IMR-90 (cell line): ENCODE results near the gene ASB4. TPM values are rescaled to one million over a fixed set of nuclear protein-coding genes. Genes with fewer than 3 reads are reported as not detected.

Experiments
- ATAC-seq: fragments of 200-7000 bp; cut with Tn5 transposase; 2 replicates; pipeline ENCODE4 v1.9.1; 2020; ENCODE audit warnings: low read depth, mild to moderate bottlenecking, moderate library complexity
- BruUV-seq: library from RNA; stranded (reverse); fragments of 400-500 nt; replicated peaks from 2 replicates; lab custom pipeline; 2021; lab: Mats Ljungman, UMichigan
- CTCF ChIA-PET: fragments of 300-600 bp; formaldehyde crosslinking; extraction: SDS; loops from one replicate; lab custom pipeline; 2021; ENCODE audit warnings: antibody characterized with exemption; lab: Yijun Ruan, JAX
- POLR2A ChIA-PET: fragments of 300-600 bp; sonication (Branson Sonifier 250); formaldehyde crosslinking; loops from one replicate; lab custom pipeline; 2022; ENCODE audit warnings: antibody characterized with exemption; ENCODE audit not compliant: unreplicated experiment; lab: Charles Lee
- DNase-seq: peaks from one replicate; pipeline ENCODE4 v3.0.0; 2013
- H2AFZ ChIP-seq: replicated peaks from 2 replicates; pipeline ENCODE3; 2013; ENCODE audit warnings: low read length, mild to moderate bottlenecking; ENCODE audit not compliant: poor library complexity
- H2AK5ac ChIP-seq: 2 replicates; pipeline ENCODE4 v1.6.1; 2013; ENCODE audit warnings: low read depth, low read length, inconsistent platforms
- H2AK9ac ChIP-seq: replicated peaks from 2 replicates; pipeline ENCODE3; 2013; ENCODE audit warnings: mild to moderate bottlenecking, low read depth, low read length, moderate library complexity; ENCODE audit not compliant: poor library complexity
- H2BK120ac ChIP-seq: 2 replicates; pipeline ENCODE4 v1.6.1; 2013; ENCODE audit warnings: low read depth, low read length, inconsistent platforms
- H2BK15ac ChIP-seq: 3 replicates; pipeline ENCODE4 v1.6.1; 2013; ENCODE audit warnings: low read depth, low read length, inconsistent platforms
- H2BK20ac ChIP-seq: 2 replicates; pipeline ENCODE4 v1.6.1; 2013; ENCODE audit warnings: low read depth, mild to moderate bottlenecking, inconsistent platforms, low read length, moderate library complexity
- H2BK5ac ChIP-seq: 2 replicates; pipeline ENCODE4 v1.6.1; 2013; ENCODE audit warnings: mild to moderate bottlenecking, low read depth, low read length, inconsistent platforms; ENCODE audit not compliant: poor library complexity, severe bottlenecking
- H3K14ac ChIP-seq: replicated peaks from 2 replicates; pipeline ENCODE4 v1.6.1; 2013; ENCODE audit warnings: low read depth, low read length, inconsistent platforms
- H3K18ac ChIP-seq: 2 replicates; pipeline ENCODE4 v1.6.1; 2013; ENCODE audit warnings: low read depth, low read length, control low read depth
- H3K23ac ChIP-seq: 2 replicates; pipeline ENCODE4 v1.6.1; 2013; ENCODE audit warnings: low read depth, low read length, inconsistent platforms
- H3K27ac ChIP-seq: 2 replicates; pipeline ENCODE4 v1.5.1; 2013; ENCODE audit warnings: mild to moderate bottlenecking, control low read depth, low read length; ENCODE audit not compliant: insufficient read depth
- H3K27me3 ChIP-seq: 2 replicates; pipeline ENCODE4 v1.6.1; 2013; ENCODE audit warnings: low read length; ENCODE audit not compliant: control insufficient read depth, insufficient read depth
- H3K36me3 ChIP-seq: 2 replicates; pipeline ENCODE4 v1.6.1; 2013; ENCODE audit warnings: low read length, mixed read lengths; ENCODE audit not compliant: control insufficient read depth, insufficient read depth
- H3K4ac ChIP-seq: 2 replicates; pipeline ENCODE4 v1.6.1; 2013; ENCODE audit warnings: low read depth, low read length, inconsistent platforms
- H3K4me1 ChIP-seq: 2 replicates; pipeline ENCODE4 v1.6.1; 2013; ENCODE audit warnings: low read length, mixed read lengths; ENCODE audit not compliant: control insufficient read depth, insufficient read depth
- H3K4me2 ChIP-seq: 2 replicates; pipeline ENCODE4 v1.6.1; 2013; ENCODE audit warnings: low read depth, mild to moderate bottlenecking, control low read depth, low read length, moderate library complexity
- H3K4me3 ChIP-seq: 2 replicates; pipeline ENCODE4 v1.5.1; 2013; ENCODE audit warnings: low read depth, mild to moderate bottlenecking, control low read depth, low read length, moderate library complexity; ENCODE audit not compliant: insufficient read depth
- H3K56ac ChIP-seq: 2 replicates; pipeline ENCODE4 v1.6.1; 2013; ENCODE audit warnings: low read length, inconsistent platforms; ENCODE audit not compliant: insufficient read depth; ENCODE audit errors: extremely low read depth
- H3K79me1 ChIP-seq, 2 experiments: 2 replicates each; pipeline ENCODE4 v1.6.1; 2013; ENCODE audit warnings: low read length in 2 of 2, inconsistent platforms in 1 of 2, low read depth in 1 of 2
- H3K9ac ChIP-seq: 2 replicates; pipeline ENCODE4 v1.6.1; 2013; ENCODE audit warnings: low read depth, low read length, control low read depth
- H3K9me1 ChIP-seq: 2 replicates; pipeline ENCODE4 v1.6.1; 2013; ENCODE audit warnings: low read length, inconsistent platforms; ENCODE audit not compliant: insufficient read depth
- H3K9me3 ChIP-seq: 2 replicates; pipeline ENCODE4 v1.6.1; 2013; ENCODE audit warnings: low read length; ENCODE audit not compliant: control insufficient read depth, insufficient read depth
- H4K20me1 ChIP-seq: 2 replicates; pipeline ENCODE4 v1.6.1; 2013; ENCODE audit warnings: low read length, inconsistent platforms; ENCODE audit not compliant: insufficient read depth
- H4K5ac ChIP-seq: 2 replicates; pipeline ENCODE4 v1.6.1; 2013; ENCODE audit warnings: mild to moderate bottlenecking, low read depth, low read length, control low read depth
- H4K8ac ChIP-seq, 2 experiments: 2 replicates each; pipeline ENCODE4 v1.6.1; 2013; ENCODE audit warnings: low read depth in 2 of 2, low read length in 2 of 2, control low read depth in 1 of 2, inconsistent platforms in 1 of 2
- H4K91ac ChIP-seq: 2 replicates; pipeline ENCODE4 v1.6.1; 2013; ENCODE audit warnings: low read depth, low read length, inconsistent platforms; ENCODE audit not compliant: insufficient read depth
- CHD1 ChIP-seq: IDR thresholded peaks from 2 replicates; pipeline ENCODE4 v1.6.1; 2012; ENCODE audit warnings: low read depth, low read length, improper control_type of control experiment
- CTCF ChIP-seq: conservative IDR thresholded peaks from 2 replicates; pipeline ENCODE4 v1.5.1; 2012; ENCODE audit warnings: mild to moderate bottlenecking, low read depth, low read length, improper control_type of control experiment
- FOS ChIP-seq: fragments of 150-350 bp; IDR thresholded peaks from 2 replicates; pipeline ENCODE4 v1.6.1; 2016; ENCODE audit warnings: low read depth, low read length
- POLR2A ChIP-seq: IDR thresholded peaks from 2 replicates; pipeline ENCODE4 v1.6.1; 2012; ENCODE audit warnings: mild to moderate bottlenecking, low read depth, low read length
- SMC3 ChIP-seq: fragments of 150-350 bp; IDR thresholded peaks from 2 replicates; pipeline ENCODE4 v1.6.1; 2016; ENCODE audit warnings: low read depth, mild to moderate bottlenecking, antibody characterized with exemption, low read length, moderate library complexity
- USF2 ChIP-seq: fragments of 150-350 bp; IDR thresholded peaks from 2 replicates; pipeline ENCODE4 v1.6.1; 2017; ENCODE audit warnings: mild to moderate bottlenecking, antibody characterized with exemption, low read length, low read depth
- WGBS, 2 experiments: methylation state at CpG; one replicate each; pipeline versions ENCODE4 v1.1.5 to v1.1.7; 2013; ENCODE audit warnings: missing lambda C conversion rate in 2 of 2; ENCODE audit not compliant: insufficient read length in 1 of 2; ENCODE audit errors: extremely low coverage in 2 of 2; 5-methylcytosine and 5-hydroxymethylcytosine counted together
- dilution Hi-C: fragments of 300-500 bp; cut with HindIII; formaldehyde crosslinking; loops from one replicate; pipeline ENCODE4 v1.14.3; 2018; ENCODE audit warnings: low sequenced_read_pairs; ENCODE audit not compliant: unreplicated experiment
- in situ Hi-C: fragments of 300-500 bp; cut with MboI; formaldehyde crosslinking; loops from 3 replicates; pipeline ENCODE4 v1.14.3; 2019; ENCODE audit warnings: low sequenced_read_pairs, inconsistent platforms, mixed read lengths
- intact Hi-C: fragments of 100-400 bp; cut with micrococcal nuclease; formaldehyde crosslinking; loops from 2 replicates; pipeline ENCODE4 v1.10.0; 2022
- polyA plus RNA-seq, 3 experiments: library from polyadenylated mRNA; depleted of rRNA; stranded (reverse); fragments of >200 nt; gene quantifications; 2 replicates each; pipeline ENCODE4 v1.2.3, GENCODE V29; 2012; ENCODE audit warnings: low replicate concordance in 1 of 3
- total RNA-seq: library from RNA; depleted of rRNA; stranded (reverse); fragments of >200 nt; gene quantifications from 2 replicates; pipeline ENCODE4 v1.2.3, GENCODE V29; 2012

ASB4 gene
- total and polyA plus RNA-seq, 2 of the 4 experiments (the other 2 are of a cell fraction), result not detected

- H4K5ac ChIP-seq, result no peak overlapping the region
- no peaks in the 10 kb centered on the region for H4K20me1 ChIP-seq
- peaks cover 3% of the 10 kb centered on the region; the same call in 1 of the 2 replicates for H3K27me3 ChIP-seq
- H3K27ac ChIP-seq, result no peak overlapping the region
- H3K9me1 ChIP-seq, result no peaks in the 10 kb centered on the region
- no peak overlapping the region for H3K4me2 ChIP-seq
- ChIA-PET CTCF (no interaction called here), POLR2A (no interaction called here)
- intact Hi-C loops (no loop called here), dilution Hi-C loops (no loop called here), in situ Hi-C loops (loop anchor here (25.0 kb wide), 1 partner anchor 1204 kb away; no protein-coding TSS in a partner anchor)
- H2BK120ac ChIP-seq, result no peak overlapping the region
- H2BK15ac ChIP-seq, result no peak overlapping the region
- H3K4me3 ChIP-seq, result no peak overlapping the region
- no peak overlapping the region for H4K8ac ChIP-seq
- H2AK5ac ChIP-seq, result no peak overlapping the region
- no peak overlapping the region for H3K9ac ChIP-seq
- H2BK5ac ChIP-seq, result no peak overlapping the region
- no peak overlapping the region for H4K91ac ChIP-seq
- H3K4ac ChIP-seq, result no peak overlapping the region
- BruUV-seq, result no TSS peak
- no peak overlapping the region for H3K56ac ChIP-seq
- ATAC-seq (no peak), DNase-seq (no peak)
- H3K9me3 ChIP-seq, result no peaks in the 10 kb centered on the region
- no peak overlapping the region for H3K14ac ChIP-seq
- TF ChIP-seq SMC3 (no peak), CHD1 (no peak), USF2 (no peak), CTCF (no peak), POLR2A (no peak), FOS (no peak)
- H3K23ac ChIP-seq, result no peak overlapping the region
- WGBS, 2 experiments, result no CpG with 5 or more reads among the region's 4 CpGs
- no peaks in the 10 kb centered on the region for H3K79me1 ChIP-seq
- H3K36me3 ChIP-seq, result no peaks in the 10 kb centered on the region
- H2AK9ac ChIP-seq, result no peak overlapping the region
- H2AFZ ChIP-seq, result no peak overlapping the region
- H2BK20ac ChIP-seq, result no peak overlapping the region
- H3K4me1 ChIP-seq, result no peaks in the 10 kb centered on the region
- H3K18ac ChIP-seq, result no peak overlapping the region
Measured at GRCh38 chr7:95491201-95491600, 5.5 kb downstream of the ASB4 start.
